ENCODE data around the gene ARHGAP6. TPM values are rescaled to one million over a fixed set of nuclear protein-coding genes. Genes with fewer than 3 reads are reported as not detected.
A peak's percentile ranks its signal among the peaks of the same experiment; 100 is the strongest.

The ARHGAP6 gene
- polyA plus RNA-seq, 3 donors from 2014 or later, result 0.11 TPM; not detected in 2

- Mint-ChIP-seq H3K27ac (no peak overlapping the region), H3K4me1 (peaks cover 4 to 6% of the 10 kb centered on the region in 2 donors), H3K9me3 (peaks cover 0 to 2% (median 0%) of the 10 kb centered on the region in 6 donors), H3K36me3 (no peaks in the 10 kb centered on the region), H3K27me3 (ENCODE audit: low read depth in 3 of 3) (peaks cover 1 to 6% (median 6%) of the 10 kb centered on the region in 3 donors), H3K4me3 (no peak overlapping the region)
- no peak for DNase-seq
Observed at GRCh38 chrX:11424903-11425674, 240.6 kb downstream of the ARHGAP6 start.

GRCh38 chrX:11423949-11424348 is 241.8 kb downstream of the ARHGAP6 start:
- Mint-ChIP-seq H3K27me3 (ENCODE audit: low read depth in 3 of 3) (peaks cover 1 to 6% (median 6%) of the 10 kb centered on the region in 3 donors), H3K36me3 (no peaks in the 10 kb centered on the region)

GRCh38 chrX:11423362-11423818 is 242.3 kb downstream of the ARHGAP6 start:
- Mint-ChIP-seq H3K36me3 (no peaks in the 10 kb centered on the region), H3K27me3 (ENCODE audit: low read depth in 3 of 3) (peaks cover 1 to 6% (median 6%) of the 10 kb centered on the region in 3 donors), H3K4me1 (peaks cover 4 to 6% of the 10 kb centered on the region in 2 donors), H3K27ac (peak overlapping the region in 1 of 6 donors; percentile 69), H3K9me3 (peaks cover 0 to 2% (median 0%) of the 10 kb centered on the region in 6 donors), H3K4me3 (peak overlapping the region in 1 of 5 donors; percentile 1)
- DNase-seq, result peak in 2 of 3 donors; percentile 3 to 9

More at GRCh38 chrX:11423949-11424348, 241.8 kb downstream of the ARHGAP6 start:
- H3K4me3 Mint-ChIP-seq, result no peak overlapping the region
- peaks cover 4 to 6% of the 10 kb centered on the region in 2 donors for H3K4me1 Mint-ChIP-seq
- no peak overlapping the region for H3K27ac Mint-ChIP-seq
- DNase-seq, result no peak
- H3K9me3 Mint-ChIP-seq, result peaks cover 0 to 2% (median 0%) of the 10 kb centered on the region in 6 donors

DNA sequence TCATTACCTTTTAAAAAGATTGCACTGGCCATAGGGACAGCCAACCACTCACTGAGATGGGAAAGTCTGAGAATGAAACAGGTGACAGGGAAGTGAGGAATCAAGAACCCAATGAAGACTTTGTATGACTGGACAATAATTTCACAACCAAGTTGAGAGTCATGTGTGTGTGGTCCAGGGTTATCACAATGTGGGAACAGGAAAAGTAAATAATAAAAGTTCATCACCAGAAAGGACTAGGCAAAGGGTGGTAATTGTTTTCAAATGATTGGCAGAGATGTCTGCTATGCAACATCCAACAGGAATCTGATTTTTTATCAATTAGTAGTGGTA is 243.2 kb downstream of the ARHGAP6 start:
- H3K4me3 Mint-ChIP-seq, result no peak overlapping the region
- H3K36me3 Mint-ChIP-seq, result no peaks in the 10 kb centered on the region
- peaks cover 0 to 2% (median 0%) of the 10 kb centered on the region in 6 donors for H3K9me3 Mint-ChIP-seq
- peaks cover 4 to 6% of the 10 kb centered on the region in 2 donors for H3K4me1 Mint-ChIP-seq
- no peak for DNase-seq
- no peak overlapping the region for H3K27ac Mint-ChIP-seq
- peaks cover 1 to 6% (median 6%) of the 10 kb centered on the region in 3 donors for H3K27me3 Mint-ChIP-seq (ENCODE audit: low read depth in 3 of 3)

- peaks cover 0 to 2% (median 0%) of the 10 kb centered on the region in 6 donors for H3K9me3 Mint-ChIP-seq
- H3K4me1 Mint-ChIP-seq, result peaks cover 4 to 6% of the 10 kb centered on the region in 2 donors
- peaks cover 1 to 6% (median 4%) of the 10 kb centered on the region in 3 donors for H3K27me3 Mint-ChIP-seq (ENCODE audit: low read depth in 3 of 3)
- H3K4me3 Mint-ChIP-seq, result no peak overlapping the region
- no peaks in the 10 kb centered on the region for H3K36me3 Mint-ChIP-seq
- no peak overlapping the region for H3K27ac Mint-ChIP-seq
- DNase-seq, result no peak
Observed at GRCh38 chrX:11421805-11422524, 243.8 kb downstream of the ARHGAP6 start.

DNA sequence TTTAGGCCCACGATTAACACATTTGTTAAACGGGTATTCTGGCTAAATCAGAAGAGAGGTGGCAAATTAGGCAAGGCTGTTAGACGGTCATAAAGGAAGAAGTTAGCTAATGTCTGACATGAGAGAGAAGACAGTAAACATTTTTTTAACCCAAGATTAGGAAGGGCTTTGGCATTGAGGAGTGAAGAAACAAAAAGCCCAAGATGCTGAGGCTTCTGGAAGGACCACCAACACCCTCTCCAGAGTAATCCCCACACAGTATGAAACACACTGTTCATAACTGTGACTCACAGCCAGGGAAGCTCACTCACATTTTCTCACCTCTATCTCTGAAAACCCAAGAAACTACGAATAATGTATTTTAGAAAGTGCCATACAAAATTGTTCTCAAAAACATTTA is 244.9 kb downstream of the ARHGAP6 start:
- H3K36me3 Mint-ChIP-seq, result no peaks in the 10 kb centered on the region
- H3K4me1 Mint-ChIP-seq, result peaks cover 3 to 6% of the 10 kb centered on the region in 2 donors
- H3K27me3 Mint-ChIP-seq (ENCODE audit: low read depth in 3 of 3), result peaks cover 1 to 4% (median 3%) of the 10 kb centered on the region in 3 donors
- H3K27ac Mint-ChIP-seq, result no peak overlapping the region
- H3K9me3 Mint-ChIP-seq, result peaks cover 0 to 2% (median 0%) of the 10 kb centered on the region in 6 donors
- H3K4me3 Mint-ChIP-seq, result no peak overlapping the region
- no peak for DNase-seq

DNA sequence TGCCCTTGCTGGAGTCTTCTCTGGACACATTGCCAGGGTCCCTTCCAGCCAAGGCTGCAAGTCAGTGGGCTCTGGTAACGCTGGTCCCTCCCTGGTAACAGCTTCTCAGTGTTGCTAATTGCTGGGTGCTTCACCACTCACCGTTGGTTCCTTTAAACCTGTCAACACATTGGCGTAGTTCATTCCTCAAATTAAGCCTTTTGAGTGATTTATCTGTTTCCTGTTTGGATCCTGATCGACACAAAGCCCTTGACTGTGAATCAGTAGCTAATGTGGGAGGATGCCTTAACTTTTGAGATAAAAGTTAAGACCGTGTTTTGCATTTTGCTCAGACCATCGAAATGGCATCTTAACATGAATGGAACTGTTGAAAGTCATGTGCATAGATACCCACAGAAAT is 246.6 kb downstream of the ARHGAP6 start:
- Mint-ChIP-seq H3K27me3 (ENCODE audit: low read depth in 3 of 3) (peaks cover 1 to 4% (median 3%) of the 10 kb centered on the region in 3 donors), H3K9me3 (peaks cover 0 to 4% (median 0%) of the 10 kb centered on the region in 6 donors), H3K4me3 (no peak overlapping the region), H3K27ac (no peak overlapping the region), H3K4me1 (peaks cover 3 to 6% of the 10 kb centered on the region in 2 donors), H3K36me3 (no peaks in the 10 kb centered on the region)
- DNase-seq, result no peak

DNA sequence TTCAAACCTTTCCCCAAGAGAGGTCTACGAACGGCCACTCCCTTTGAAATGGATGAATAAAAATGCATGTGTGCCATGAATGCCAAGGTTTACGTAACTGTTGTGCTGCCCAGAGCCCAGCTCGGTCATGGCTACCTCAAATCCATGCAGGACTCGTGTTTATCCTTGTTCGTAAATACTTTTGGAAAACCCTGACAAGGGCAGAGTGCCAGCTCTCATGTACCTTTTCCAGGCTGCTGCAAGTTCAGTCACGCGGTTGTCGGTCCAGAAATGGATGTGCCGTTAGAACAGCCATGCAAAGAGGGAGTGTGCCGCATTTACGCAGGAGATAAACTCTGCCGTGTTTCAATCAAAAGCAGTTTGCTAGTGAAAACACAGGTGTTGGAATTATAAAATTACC is 249.1 kb downstream of the ARHGAP6 start:
- Mint-ChIP-seq H3K4me1 (no peaks in the 10 kb centered on the region), H3K9me3 (peaks cover 0 to 2% (median 0%) of the 10 kb centered on the region in 6 donors), H3K36me3 (no peaks in the 10 kb centered on the region), H3K27ac (no peak overlapping the region), H3K27me3 (ENCODE audit: low read depth in 3 of 3) (peaks cover 0 to 7% (median 2%) of the 10 kb centered on the region in 3 donors), H3K4me3 (no peak overlapping the region)
- no peak for DNase-seq

GRCh38 chrX:11414091-11414490 is 251.6 kb downstream of the ARHGAP6 start:
- Mint-ChIP-seq H3K27me3 (ENCODE audit: low read depth in 3 of 3) (peaks cover 0 to 10% (median 2%) of the 10 kb centered on the region in 3 donors), H3K4me3 (no peak overlapping the region), H3K27ac (no peak overlapping the region), H3K36me3 (no peaks in the 10 kb centered on the region), H3K4me1 (no peaks in the 10 kb centered on the region), H3K9me3 (peaks cover 0 to 2% (median 0%) of the 10 kb centered on the region in 6 donors)
- DNase-seq, result no peak

- Mint-ChIP-seq H3K27ac (no peak overlapping the region), H3K9me3 (peaks cover 0 to 2% (median 0%) of the 10 kb centered on the region in 6 donors), H3K4me1 (no peaks in the 10 kb centered on the region), H3K4me3 (no peak overlapping the region), H3K36me3 (no peaks in the 10 kb centered on the region), H3K27me3 (ENCODE audit: low read depth in 3 of 3) (peaks cover 0 to 11% (median 4%) of the 10 kb centered on the region in 3 donors)
- no peak for DNase-seq
Observed at GRCh38 chrX:11412715-11413623, 252.8 kb downstream of the ARHGAP6 start.

DNA sequence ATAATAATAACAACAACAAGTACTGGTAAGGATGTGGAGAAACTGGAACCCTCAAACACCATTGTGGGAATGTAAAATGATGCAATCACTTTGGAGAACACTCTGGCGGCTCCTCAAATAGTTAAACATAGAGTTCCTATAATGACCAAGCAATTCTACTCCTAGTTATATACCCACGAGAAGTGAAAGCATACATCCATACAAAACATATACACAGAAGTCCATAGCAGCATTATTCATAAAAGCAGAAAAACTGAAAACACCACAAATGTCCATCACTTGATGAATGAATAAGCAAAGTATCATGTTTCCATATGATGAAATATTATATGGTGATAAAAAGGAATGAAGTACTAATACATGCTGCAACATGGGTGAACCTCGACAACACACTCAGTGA is 255.8 kb downstream of the ARHGAP6 start:
- Mint-ChIP-seq H3K27ac (no peak overlapping the region), H3K27me3 (ENCODE audit: low read depth in 3 of 3) (peaks cover 2 to 11% (median 4%) of the 10 kb centered on the region in 3 donors), H3K36me3 (no peaks in the 10 kb centered on the region), H3K9me3 (peaks cover 0 to 2% (median under 1%) of the 10 kb centered on the region in 6 donors), H3K4me1 (no peaks in the 10 kb centered on the region), H3K4me3 (no peak overlapping the region)
- DNase-seq, result no peak

- Mint-ChIP-seq H3K4me1 (no peaks in the 10 kb centered on the region), H3K27me3 (ENCODE audit: low read depth in 3 of 3) (peaks cover 2 to 11% (median 4%) of the 10 kb centered on the region in 3 donors), H3K27ac (no peak overlapping the region), H3K4me3 (no peak overlapping the region), H3K36me3 (no peaks in the 10 kb centered on the region), H3K9me3 (peaks cover 0 to 4% (median under 1%) of the 10 kb centered on the region in 6 donors)
- no peak for DNase-seq
Observed at GRCh38 chrX:11408783-11409182, 256.9 kb downstream of the ARHGAP6 start.

DNA sequence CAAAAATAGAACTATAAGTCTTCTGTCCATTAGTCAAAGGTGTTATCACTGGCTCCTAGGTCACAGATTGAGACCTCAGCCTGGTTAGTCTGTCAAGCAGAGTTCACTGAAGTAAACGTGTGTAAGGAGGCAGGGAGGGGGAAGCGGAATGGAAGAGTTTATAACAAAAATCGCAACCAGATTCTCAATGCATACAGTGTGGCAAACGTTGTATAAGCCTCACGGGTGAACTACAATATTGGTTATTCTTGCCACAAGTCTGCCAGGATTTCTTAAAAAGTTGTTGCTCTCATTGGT is 257.7 kb downstream of the ARHGAP6 start:
- H3K4me3 Mint-ChIP-seq, result no peak overlapping the region
- peaks cover 2 to 9% (median 4%) of the 10 kb centered on the region in 3 donors for H3K27me3 Mint-ChIP-seq (ENCODE audit: low read depth in 3 of 3)
- no peaks in the 10 kb centered on the region for H3K36me3 Mint-ChIP-seq
- no peak for DNase-seq
- H3K4me1 Mint-ChIP-seq, result no peaks in the 10 kb centered on the region
- H3K27ac Mint-ChIP-seq, result no peak overlapping the region
- H3K9me3 Mint-ChIP-seq, result peaks cover 0 to 4% (median under 1%) of the 10 kb centered on the region in 6 donors

Data from immature natural killer cell (primary cell).